ENCODE data around the gene SPEF2. TPM values are rescaled to one million over a fixed set of nuclear protein-coding genes. Genes with fewer than 3 reads are reported as not detected.

Gene SPEF2
- total and polyA plus RNA-seq, 10 of the 15 experiments (the other 5 are each of a cell fraction or from before 2014, with no cell fraction given), result 0.03 to 2.0 (median 0.07) TPM; not detected in 3

DNA sequence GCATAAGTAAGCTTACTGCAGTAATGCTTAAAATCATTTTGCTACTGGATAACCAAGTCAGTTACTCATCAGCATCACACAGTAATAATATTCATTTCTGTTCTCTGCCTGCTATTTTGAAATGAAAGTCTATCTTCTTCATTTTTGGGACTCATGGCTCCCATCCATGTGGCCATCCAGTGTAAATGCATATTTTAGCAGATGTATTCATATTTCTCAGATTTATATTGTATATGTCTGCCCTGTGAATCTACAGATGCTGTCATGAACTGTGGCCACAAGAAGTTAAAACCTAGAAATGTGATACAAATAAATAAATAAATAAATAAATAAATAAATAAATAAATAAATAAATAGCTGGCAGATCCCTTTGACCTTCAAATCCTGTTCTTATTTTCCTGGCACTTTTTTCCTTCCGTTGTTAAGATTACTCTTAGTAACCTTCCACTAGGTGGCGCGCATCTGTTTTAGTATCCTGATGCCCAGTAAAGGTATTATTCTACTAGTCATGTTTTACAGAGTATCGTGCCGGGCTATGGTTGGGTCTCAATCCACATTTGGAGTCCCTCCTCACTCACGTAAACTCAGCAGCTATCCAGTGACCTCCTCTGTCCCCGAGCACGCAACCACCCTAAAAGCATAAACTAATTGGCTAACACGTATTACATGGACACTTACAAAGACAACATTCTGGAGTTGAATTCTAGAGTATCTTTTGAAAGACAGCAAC is 159.9 kb downstream of the SPEF2 start (continued):
- TF ChIP-seq, protein P1, sequence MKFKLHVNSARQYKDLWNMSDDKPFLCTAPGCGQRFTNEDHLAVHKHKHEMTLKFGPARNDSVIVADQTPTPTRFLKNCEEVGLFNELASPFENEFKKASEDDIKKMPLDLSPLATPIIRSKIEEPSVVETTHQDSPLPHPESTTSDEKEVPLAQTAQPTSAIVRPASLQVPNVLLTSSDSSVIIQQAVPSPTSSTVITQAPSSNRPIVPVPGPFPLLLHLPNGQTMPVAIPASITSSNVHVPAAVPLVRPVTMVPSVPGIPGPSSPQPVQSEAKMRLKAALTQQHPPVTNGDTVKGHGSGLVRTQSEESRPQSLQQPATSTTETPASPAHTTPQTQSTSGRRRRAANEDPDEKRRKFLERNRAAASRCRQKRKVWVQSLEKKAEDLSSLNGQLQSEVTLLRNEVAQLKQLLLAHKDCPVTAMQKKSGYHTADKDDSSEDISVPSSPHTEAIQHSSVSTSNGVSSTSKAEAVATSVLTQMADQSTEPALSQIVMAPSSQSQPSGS (IDR thresholded peaks at IDR 0.05; ENCODE audit: low read length), result no peak
- TF ChIP-seq SMC3 (IDR thresholded peaks at IDR 0.05; ENCODE audit: borderline replicate concordance, low read length) (peak; percentile 78; the same call in 1 of the 2 replicates), SP1 (IDR thresholded peaks at IDR 0.05; ENCODE audit: low read depth, low read length) (no peak), HCFC1 (IDR thresholded peaks at IDR 0.05; ENCODE audit: low read length) (no peak), TCF12 (IDR thresholded peaks at IDR 0.05; ENCODE audit: low read depth, low read length) (no peak), ZBED1 (IDR thresholded peaks at IDR 0.05; ENCODE audit: borderline replicate concordance) (no peak), YY1 (IDR thresholded peaks at IDR 0.05; ENCODE audit: low read depth, low read length) (no peak), PAX8 (IDR thresholded peaks at IDR 0.05) (no peak), ATF7 (IDR thresholded peaks at IDR 0.05; ENCODE audit: low read depth) (no peak), SIN3A (IDR thresholded peaks at IDR 0.05; ENCODE audit: low read depth, low read length) (no peak), FOXM1 (IDR thresholded peaks at IDR 0.05; ENCODE audit: low read depth, low read length) (peak; percentile 44; the same call in 1 of the 2 replicates), RCOR1 (conservative IDR thresholded peaks at IDR 0.05; ENCODE audit: low read depth, low read length) (no peak), HDGF (IDR thresholded peaks at IDR 0.05) (no peak), EGR1 (IDR thresholded peaks at IDR 0.05; ENCODE audit: borderline replicate concordance in 1 of 2, low read depth in 2 of 2, low read length in 2 of 2) (no peak), CHD1 (IDR thresholded peaks at IDR 0.05; ENCODE audit: low read depth, low read length) (no peak), ZZZ3 (IDR thresholded peaks at IDR 0.05; ENCODE audit: control insufficient read depth, insufficient read length, low read depth) (no peak), SMAD1 (IDR thresholded peaks at IDR 0.05; ENCODE audit: low read depth, partially characterized antibody) (no peak), CBFB (IDR thresholded peaks at IDR 0.05; ENCODE audit: low read depth) (no peak)
- TF ChIP-seq, protein P2, sequence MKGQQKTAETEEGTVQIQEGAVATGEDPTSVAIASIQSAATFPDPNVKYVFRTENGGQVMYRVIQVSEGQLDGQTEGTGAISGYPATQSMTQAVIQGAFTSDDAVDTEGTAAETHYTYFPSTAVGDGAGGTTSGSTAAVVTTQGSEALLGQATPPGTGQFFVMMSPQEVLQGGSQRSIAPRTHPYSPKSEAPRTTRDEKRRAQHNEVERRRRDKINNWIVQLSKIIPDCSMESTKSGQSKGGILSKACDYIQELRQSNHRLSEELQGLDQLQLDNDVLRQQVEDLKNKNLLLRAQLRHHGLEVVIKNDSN (IDR thresholded peaks at IDR 0.05; ENCODE audit: borderline replicate concordance, extremely low read length, insufficient read depth, low read depth, low read length), result no peak
- TF ChIP-seq, protein P3, sequence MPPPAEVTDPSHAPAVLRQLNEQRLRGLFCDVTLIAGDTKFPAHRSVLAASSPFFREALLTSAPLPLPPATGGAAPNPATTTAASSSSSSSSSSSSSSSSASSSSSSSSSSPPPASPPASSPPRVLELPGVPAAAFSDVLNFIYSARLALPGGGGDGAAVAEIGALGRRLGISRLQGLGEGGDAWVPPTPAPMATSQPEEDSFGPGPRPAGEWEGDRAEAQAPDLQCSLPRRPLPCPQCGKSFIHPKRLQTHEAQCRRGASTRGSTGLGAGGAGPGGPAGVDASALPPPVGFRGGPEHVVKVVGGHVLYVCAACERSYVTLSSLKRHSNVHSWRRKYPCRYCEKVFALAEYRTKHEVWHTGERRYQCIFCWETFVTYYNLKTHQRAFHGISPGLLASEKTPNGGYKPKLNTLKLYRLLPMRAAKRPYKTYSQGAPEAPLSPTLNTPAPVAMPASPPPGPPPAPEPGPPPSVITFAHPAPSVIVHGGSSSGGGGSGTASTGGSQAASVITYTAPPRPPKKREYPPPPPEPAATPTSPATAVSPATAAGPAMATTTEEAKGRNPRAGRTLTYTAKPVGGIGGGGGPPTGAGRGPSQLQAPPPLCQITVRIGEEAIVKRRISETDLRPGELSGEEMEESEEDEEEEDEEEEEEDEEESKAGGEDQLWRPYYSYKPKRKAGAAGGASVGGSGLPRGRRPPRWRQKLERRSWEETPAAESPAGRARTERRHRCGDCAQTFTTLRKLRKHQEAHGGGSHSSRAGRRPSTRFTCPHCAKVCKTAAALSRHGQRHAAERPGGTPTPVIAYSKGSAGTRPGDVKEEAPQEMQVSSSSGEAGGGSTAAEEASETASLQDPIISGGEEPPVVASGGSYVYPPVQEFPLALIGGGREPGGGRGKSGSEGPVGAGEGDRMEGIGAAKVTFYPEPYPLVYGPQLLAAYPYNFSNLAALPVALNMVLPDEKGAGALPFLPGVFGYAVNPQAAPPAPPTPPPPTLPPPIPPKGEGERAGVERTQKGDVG (CRISPR knock-in tag; IDR thresholded peaks at IDR 0.05), result no peak
- TF ChIP-seq, protein P4, sequence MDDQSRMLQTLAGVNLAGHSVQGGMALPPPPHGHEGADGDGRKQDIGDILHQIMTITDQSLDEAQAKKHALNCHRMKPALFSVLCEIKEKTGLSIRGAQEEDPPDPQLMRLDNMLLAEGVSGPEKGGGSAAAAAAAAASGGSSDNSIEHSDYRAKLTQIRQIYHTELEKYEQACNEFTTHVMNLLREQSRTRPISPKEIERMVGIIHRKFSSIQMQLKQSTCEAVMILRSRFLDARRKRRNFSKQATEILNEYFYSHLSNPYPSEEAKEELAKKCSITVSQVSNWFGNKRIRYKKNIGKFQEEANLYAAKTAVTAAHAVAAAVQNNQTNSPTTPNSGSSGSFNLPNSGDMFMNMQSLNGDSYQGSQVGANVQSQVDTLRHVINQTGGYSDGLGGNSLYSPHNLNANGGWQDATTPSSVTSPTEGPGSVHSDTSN (IDR thresholded peaks at IDR 0.05; ENCODE audit: insufficient replicate concordance, low read depth, low read length), result no peak
